ENCODE results near the gene TNFRSF13B.
"Not testable (repeated sequence)": the region's sequence is repeated elsewhere in the genome, so short reads cannot be mapped to it uniquely, and the experiment has no call there.

The TNFRSF13B gene

DNA sequence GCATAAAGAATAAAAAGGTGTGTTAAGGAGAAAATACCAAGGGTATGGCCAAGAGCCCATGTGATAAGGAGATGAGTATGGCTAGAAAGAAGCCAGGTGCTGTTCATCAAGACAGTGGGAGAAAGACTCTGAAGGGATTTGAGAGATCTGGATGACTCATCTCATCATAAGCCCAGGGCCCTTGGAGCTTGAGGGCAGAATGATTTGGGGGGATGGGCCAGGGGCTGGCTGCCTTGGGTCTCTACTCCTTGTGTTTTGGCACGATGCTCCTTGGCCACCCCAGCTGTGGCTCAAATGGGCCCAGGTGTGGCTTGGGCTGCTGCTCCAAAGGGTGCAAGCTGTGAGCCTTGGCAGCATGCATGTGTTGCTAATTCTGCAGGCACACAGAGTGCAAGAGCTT is 14.5 kb upstream of the TNFRSF13B start:
- no peak for DNase-seq

DNA sequence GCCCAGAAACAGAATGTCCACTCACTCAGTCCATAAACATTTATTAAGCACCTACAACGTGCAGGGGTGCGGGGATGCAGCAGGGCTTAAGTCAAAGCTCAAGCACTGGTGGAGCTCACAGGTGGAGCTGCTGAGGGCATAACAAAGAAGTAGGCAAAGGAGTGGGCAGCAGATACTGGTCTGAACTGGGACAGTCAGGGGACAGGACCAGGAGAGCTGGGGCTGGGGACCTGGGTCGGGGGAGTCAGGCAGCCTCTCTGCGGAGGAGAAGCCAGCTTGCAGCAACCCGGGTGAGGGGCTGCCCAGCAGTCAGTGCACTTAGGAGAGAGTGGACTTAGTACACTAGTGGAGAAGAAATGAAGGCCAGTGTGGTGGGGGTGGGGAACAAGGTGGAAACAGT is 10.0 kb upstream of the TNFRSF13B start:
- DNase-seq, result no peak

DNA sequence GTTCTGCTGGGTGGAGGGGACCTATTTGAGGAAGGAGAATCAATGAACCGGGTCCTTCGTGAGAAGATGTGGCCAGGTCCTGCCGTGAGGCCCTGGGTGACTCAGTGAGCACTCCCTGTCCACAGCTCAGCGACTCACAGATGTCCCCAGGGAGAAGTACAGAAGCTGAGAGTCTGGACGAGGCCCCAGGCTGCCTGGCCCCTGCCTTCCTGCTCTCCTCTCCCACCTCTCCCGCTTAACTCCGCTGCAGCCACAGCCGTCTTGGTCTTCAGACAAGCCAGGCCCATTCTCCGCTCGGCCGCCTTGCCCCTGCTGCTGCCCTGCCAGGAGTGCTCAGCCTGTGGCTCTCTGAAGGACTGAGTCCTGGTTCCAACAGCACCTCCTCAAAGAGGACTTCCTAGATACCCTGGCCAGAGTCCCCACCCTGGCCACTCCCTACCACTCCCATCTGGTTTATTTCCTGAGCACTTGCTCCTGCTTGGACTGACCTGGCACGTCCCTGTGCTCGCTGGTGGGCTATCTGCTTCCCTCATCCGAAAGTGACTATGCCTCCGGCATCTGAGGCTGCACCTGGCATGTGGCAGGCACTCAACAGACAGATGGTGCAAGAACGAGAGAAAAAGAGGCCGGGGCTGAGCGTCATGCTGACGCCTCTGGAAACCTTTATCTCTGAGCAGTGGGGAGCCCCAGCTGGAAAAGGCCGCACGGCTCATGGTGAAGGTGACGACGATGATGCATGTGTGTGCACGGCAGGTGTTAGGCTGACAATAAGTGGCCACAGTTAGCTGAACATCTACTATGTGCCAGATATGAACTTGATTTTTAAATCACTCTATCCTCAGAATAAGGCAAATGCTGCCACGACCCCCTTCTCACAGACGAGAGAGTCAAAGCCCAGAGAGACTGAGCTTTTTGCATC is 9.2 kb upstream of the TNFRSF13B start:
- no peak for DNase-seq

DNA sequence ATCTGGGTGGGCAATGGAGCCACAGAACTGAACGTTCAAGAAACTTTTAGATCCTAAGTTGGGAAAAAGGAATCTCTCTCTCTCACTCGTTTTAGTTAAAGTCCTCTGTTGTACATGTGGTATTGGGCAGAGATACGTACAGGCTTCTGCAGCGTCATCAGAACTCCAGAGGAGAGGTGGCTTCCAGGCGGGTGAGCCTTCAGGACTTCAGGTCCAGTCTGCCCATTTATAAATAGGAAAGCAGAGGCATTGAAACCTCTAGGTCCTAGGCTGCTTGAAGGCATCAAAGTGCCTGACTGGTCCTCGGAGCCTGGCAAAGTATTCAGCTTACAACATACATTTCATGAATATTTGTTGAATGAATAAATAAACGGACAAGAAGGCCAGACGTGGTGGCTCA is 8.1 kb upstream of the TNFRSF13B start:
- DNase-seq, result no peak

DNA sequence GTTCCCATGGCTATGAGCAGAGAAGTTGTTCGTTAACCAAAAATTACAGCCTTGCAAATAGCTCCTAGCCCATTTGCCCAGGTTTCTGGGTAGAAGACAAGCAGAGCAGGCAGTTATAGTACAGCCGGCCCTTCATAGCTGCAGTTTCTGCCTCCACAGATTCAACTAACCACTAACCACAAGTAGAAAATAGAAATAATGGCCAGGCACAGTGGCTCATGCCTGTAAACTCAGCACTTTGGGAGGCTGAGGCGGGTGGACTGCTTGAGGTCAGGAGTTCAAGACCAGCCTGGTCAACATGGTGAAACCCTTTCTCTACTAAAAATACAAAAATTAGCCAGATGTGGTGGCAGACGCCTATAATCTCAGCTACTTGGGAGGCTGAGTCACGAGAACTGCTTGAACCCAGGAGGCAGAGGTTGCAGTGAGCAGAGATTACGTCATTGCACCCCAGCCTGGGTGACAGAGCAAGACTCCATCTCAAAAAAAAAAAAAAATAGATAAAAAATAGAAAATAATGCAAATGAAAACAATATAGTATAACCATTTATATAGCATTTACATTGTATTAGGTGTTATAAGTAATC is 7.4 kb upstream of the TNFRSF13B start:
- not testable (repeated sequence) for DNase-seq

DNA sequence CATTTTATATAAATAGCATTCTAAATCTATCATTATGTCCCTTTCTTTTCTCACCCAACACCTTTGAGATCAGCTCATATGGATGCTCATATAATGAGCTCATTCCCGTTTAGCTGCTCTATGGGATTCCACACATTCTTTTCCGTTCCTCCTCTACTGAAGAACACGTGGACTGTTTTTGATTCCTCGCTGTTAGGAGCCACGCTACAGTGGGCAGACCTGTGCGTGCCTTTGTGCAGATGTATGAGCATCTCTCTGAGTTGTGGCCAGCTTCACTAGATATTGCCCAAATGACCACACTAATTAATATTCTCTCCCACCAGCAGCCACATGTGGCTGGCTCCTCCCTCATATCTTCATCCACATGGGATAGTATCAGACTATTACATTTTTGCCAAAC is 6.0 kb upstream of the TNFRSF13B start:
- no peak for DNase-seq

DNA sequence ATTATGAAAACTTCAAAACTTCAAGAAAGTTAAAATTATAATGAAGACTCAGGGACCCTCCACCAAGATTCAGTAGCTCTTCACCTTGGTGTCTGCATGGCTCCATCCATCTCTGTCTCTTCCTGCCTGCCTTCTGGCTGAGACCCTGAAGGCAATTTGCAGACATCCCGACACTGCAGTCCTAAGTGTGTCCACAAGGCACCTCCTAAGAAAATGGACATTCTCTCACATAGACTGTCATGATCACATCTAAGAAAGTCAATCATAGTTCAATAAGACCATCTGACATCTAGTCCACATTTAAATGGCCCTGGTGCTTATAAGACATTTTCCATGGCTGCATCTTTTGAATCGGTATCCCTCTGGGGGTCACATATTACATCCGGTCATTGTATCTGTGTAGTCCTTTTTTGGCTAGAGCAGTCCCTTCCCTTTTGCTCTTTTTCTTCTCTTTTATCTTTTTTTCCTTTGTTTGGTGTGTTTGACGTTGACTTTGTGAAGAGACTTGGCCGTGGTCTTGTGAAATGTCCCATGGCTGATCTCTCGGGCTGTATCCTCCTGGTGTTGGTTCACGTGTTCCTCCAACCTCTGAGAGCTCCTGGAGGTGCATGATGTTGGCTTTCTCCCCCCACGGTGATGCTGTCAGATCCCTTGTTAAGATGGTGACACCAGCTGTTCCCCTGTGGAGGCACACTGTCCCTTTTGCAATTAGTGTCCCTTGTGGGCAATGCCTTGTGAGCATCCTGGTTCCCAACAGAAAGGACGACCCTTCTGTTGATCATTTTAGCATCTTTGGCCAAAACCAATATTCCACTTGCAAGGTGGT is 5.0 kb upstream of the TNFRSF13B start:
- no peak for DNase-seq

DNA sequence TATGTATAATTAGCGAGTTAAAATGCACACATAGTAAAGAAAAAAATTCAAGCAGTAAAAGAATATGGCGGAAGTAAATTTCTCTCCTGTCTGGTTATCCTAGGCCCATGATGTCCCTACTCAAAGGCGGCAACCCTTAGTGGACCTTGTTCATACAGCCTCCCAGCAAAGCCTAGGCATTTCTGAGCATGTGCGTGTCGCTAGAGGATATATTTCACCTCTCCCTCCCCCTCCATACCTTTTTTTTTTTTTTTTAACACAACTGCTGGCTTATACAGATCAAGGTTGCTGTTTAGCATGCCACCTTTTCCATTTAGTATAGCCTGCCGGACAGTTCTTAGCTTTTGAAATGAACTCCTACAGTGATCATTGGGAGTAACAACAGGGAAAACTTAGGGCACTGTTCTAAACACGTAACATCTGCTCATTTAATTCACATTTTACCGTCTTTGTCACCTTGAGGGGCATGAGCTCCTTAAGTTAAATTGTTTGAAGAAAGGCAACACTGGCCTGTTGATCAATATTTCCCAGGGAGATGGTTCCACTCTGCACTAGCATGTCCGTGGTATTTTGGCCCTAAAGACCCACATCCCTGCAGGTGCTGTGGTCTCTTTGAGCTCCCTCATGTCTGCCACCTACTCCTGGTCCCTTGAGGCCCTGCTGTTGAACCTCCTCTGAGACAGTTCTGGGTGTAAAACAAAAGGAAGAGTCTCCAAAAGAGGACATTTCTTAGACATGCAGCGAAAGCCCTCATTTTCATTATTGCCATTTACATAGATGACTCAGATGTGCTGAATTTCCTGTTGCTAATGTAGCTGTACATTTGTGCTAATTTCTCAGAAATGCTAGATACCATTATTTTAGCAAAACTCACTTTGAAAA is 4.1 kb upstream of the TNFRSF13B start:
- no peak for DNase-seq

DNA sequence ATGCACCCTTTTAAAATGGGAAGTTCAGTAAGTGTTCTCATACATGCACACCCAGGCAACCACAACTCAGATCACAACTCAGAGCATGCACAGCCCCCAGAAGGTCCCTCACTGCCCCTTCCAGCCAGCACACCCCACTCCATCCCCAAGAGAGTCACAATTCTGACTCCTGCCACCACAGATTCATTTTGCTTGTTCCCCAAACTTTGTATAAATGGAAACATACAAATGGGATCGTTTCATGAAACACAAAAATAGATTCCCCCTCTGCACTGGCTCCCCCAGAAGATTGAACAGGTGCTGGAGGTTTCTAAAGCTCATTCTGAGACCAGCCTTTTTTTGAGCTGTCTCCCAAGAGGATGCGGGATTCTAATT is 3.3 kb upstream of the TNFRSF13B start:
- no peak for DNase-seq

DNA sequence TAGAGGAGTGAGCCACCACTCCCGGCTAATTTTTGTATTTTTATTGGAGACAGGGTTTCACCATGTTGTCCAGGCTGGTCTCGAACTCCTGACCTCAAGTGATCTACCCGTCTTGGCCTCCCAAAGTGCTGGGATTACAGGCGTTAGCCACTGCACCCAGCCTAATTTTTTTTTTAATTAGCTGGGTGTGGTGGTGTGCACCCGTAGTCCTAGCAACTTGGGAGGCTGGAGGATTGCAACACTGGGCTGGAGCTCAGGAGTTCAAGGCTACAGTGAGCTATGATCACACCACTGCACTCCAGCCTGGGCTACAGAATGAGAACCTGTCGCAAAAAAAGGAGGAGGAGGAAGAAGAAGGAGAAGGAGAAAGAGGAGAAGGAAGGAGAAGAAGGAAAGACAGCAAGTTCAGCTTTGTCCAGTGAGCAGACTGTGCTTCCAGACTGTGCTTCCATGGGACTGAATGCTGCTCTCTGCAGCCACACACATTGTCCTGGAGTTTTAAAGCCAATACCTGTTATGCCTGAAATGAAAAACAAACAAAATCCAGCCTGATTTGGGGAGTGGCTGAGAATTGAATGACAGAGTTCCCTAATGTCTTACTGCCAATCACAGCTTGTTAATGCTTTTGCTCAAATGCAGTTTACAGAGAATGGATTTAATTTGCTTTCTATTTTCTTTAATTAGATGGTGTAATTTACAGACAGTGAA is 2.8 kb upstream of the TNFRSF13B start:
- peak; percentile 36 for DNase-seq

DNA sequence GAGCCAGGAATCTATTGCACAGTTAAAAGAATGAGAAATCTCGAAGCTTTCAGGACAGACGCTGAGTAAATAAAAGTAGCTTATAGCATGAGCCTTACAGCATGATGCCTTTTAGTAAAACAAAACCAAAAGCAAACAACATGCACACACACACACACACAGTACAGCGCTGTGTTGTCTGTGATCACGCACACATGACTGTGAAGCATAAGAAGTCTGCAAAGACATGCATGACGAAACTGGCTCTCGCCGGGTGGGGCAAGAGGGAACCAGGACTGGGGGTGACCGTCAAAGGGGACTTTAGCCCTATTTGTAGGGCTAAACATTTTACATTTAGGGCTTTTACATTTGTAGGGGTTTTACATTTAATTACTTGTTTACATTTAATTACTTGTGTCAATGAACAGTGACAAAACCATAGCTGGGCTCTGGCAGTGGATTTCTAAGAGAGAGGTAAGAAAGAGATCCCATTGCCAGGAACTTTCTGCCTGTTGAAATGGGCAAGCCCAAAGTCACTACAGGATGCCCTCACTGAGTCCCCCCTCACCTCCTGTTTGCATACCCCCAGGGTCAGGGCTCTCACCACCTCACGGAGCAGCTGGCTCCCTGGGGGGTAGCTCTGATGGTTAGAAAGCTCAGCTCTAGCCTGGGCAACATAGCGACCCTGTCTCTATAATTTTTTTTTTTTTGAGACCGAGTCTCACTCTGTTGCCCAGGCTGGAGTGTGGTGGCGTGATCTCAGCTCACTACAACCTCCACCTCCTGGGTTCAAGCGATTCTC is 2.0 kb upstream of the TNFRSF13B start:
- DNase-seq, result peak; percentile 29

DNA sequence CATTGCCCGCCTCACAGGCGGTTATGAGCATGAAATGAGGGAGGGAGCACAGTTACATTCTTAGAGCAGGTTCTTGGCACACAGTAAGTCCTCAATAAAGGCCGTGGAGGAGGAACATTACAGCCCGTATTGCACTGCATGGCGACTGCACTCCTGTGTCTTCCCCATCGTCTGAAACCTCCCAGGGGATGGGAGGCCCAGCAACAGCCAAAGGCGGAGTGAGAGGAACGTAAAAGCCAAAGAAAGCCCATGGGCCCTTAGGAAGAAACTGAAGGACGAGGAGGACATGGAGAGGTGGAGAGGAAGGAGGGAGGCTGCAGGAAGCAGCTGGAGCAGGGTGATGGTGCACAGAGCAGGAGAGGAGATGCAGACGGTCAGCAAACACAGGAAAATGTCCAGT is 1.1 kb upstream of the TNFRSF13B start:
- not testable (repeated sequence) for DNase-seq

DNA sequence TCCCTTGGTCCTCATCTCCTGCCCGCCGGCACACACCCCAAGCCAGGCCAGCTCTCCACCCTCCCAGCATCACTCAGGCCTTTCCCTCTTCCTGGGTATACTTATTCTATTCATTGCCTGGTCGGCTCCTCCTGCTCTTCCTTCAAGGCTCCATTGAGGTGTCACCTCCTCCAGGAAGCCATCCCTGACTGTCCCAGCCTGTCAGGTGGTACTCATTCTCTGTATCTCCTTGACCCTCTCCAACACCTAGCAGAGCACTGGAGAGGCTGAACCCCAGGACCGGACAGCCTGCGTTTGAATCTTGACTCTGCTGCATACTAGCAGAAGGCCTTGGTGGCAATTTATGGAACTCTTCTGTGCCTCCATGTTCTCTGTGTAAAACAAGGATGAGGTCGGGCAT is 428 bp upstream of the TNFRSF13B start:
- no peak for DNase-seq

DNA sequence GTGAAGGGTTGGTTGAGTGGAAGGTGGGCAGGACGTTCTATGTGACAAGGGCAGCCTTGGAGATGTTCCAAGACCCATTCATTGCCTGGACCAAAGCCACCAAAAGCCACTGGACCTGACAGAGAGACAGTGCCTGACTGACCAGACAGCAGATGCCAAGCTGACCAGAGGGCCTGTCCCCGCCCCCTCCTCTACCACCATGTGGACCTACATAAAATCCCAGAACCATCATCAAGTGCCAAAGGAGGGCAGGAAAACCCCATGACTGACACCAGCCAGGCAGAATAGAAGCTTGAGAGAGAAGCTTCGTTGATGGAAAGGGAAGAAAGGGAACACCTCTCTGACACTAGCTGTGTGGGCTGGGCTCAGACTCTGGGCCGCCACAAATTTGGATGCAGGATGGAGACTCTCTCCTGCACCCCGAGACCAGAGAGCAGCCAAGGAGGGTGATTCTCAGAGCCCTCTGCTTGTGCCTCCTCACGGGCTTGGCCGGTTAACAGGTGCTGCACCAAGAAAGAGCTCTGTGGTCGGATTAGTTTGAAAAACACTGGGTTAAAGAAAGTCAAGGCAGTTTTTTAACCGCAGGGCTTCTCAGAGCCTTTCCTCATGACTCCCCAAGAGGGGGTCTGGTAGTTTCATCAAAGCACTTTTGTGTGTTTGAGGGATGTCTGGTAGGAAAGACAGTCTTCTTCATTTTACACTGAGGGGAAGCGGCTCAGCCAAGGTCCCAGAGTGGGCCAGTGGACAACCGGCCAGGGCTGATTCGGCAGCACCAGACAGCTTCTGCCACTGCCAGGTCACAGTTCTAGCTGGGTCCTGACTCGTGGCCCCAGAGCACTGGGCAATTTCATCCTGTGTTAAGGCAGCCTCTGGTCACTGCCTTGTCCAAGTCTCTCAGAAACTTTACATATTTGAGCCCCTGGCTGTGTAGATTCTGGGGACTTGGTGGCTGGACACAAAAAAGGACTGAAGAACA is 1.7 kb downstream of the TNFRSF13B start:
- no peak for DNase-seq

DNA sequence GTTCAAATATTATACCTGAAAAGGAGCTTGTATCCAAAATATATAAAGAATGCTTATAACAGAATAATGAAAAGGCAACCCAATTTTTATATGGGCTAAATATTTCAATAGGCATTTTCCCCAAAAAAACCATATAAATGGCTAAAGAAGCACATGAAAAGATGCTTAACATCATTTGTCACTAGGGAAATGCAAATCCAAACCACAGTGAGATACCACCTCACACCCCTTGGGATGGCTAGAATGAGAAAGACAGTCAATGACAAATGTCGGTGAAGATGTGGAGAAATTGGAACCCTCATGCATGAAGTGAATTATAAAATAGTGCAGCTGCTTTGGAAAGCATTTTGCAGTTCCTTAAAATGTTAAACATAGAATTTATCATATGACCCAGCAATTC is 3.1 kb downstream of the TNFRSF13B start:
- no peak for DNase-seq

DNA sequence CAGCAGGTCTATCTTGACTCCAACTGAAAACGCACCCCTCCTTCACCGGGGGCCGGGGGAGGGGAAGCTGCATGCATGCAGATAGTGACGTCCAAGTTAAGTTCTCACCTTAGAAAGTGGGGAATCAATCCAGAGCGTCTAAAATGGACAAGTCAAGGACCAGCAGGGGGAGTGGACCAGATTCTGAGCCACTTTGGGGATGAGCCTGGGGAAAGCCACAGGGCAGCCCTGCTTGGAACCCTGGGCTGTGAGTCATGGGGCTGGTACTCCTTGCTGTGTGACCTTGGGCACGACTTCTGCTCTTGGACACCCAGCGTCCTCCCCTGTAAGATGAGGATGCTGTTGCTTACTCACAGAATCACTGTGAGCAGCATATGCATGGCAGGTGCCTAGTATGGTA is 9.1 kb downstream of the TNFRSF13B start:
- no peak for DNase-seq

DNA sequence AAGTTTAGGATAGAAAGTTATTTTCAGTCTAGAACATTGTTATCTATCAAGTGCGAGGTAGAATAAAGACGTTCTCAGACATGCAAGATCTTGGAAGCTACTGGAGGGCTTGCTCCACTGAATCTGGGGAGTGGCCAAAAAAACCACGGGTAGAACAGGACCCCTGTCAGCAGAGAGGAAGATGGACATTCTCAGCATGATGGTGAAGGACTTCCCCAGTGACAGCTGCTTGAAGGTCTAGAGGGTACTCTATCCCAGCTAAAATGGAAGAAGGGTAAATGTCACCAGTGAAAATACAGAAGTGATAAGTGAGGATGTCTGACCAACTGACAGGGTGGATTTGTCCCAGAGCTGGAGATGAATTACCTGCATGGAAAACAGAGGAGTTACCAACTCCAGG is 10.1 kb downstream of the TNFRSF13B start:
- no peak for DNase-seq

DNA sequence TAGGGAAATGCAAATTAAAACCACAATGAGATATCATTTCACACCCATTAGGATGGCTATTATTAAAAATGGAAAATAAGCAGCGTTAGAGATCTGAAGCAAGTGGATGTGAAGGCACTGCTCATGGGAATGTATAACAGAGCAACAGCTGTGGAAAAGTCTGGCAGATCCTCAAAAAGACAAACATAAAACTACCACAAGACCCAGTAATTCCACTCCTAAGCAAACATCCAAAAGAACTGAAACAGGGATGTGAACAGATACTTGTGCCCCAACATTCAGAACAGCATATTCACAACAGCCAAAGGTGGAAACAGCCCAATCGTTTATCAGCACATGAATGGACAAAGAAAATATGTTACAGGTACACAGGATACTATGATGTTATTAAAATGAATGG is 10.9 kb downstream of the TNFRSF13B start:
- not testable (repeated sequence) for DNase-seq

DNA sequence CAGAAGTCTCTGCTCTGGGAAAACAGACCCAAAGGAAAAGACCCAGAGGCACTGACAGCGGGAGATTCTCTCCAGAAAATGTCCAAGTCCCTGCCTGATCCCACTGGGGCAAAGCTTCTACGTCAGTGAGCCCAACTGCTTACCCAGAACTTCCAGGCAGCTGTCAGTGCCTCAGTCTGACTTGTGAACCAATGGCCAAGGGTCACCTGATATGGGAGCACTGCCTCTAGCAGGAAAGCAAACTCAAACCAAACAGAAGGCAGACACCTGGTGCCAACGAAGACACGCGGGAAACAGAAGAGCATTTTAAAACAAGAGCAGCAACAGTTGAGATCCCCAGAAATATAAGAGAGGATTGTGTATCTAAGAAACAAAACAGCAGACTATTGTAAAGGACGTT is 16.9 kb downstream of the TNFRSF13B start:
- DNase-seq, result not testable (repeated sequence)

DNA sequence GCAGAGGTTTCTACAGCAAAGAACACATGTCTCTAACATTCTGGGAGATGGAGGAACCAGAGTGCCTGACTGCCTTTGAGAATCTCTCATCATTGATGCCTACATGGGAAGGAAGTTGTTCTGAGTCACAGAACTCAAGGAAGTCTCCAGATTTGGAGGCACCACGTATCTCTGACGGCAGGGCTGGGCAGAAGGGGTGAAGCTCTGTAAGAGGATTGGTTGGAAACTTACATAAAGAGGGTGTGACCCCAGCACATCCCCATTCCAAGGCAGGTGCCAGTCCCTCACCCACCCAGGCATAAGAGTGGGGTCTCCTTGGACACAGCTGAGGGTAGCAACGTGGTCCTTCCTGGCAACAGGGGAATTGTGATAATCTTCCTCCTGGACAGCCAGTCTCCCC is 17.4 kb downstream of the TNFRSF13B start:
- no peak for DNase-seq
